ENCODE data around the gene NKG7. TPM values are rescaled to one million over a fixed set of nuclear protein-coding genes. Genes with fewer than 3 reads are reported as not detected.

Gene NKG7
- total RNA-seq, 1 donor from 2014 or later: 2.1 TPM

GRCh38 chr19:51365965-51366388 is 6.5 kb downstream of the NKG7 start, which contains the start of gene ETFB:
TSS of gene ETFB (minus strand) at chr19:51366388. CDS start at chr19:51366326, 62 bp downstream.
- intact Hi-C loops (cut with micrococcal nuclease): loop anchor here (10.0 kb wide), 1 partner anchor 561 kb away; no protein-coding TSS in a partner anchor
- no peak for TF ChIP-seq CTCF (IDR thresholded peaks at IDR 0.05)
- H3K27ac Mint-ChIP-seq: peak within 1 kb of the TSS; percentile 96
- no peaks in the 10 kb centered on the region for H3K9me3 Mint-ChIP-seq
- no peak for DNase-seq
- ATAC-seq (ENCODE audit: low read depth): no peak
- POLR2A ChIA-PET: interaction anchor here (0.6 to 3.7 kb wide), 6 partner anchors 21 to 67 kb away, joined by 3 to 35 read pairs (median 7); partner anchors contain the start of gene SIGLEC10
- peaks cover 12% of the 10 kb centered on the region for H3K36me3 Mint-ChIP-seq (ENCODE audit: low read depth)
- no peaks in the 10 kb centered on the region for H3K27me3 Mint-ChIP-seq
- H3K4me3 Mint-ChIP-seq: peak within 1 kb of the TSS; percentile 98
- CTCF ChIA-PET: interaction anchor here (1.6 to 1.7 kb wide), 2 partner anchors 22 to 26 kb away, joined by 5 to 7 read pairs; no protein-coding TSS in a partner anchor
- H3K4me1 Mint-ChIP-seq: peaks cover 37% of the 10 kb centered on the region

- no peak for TF ChIP-seq CTCF (IDR thresholded peaks at IDR 0.05)
- ChIA-PET POLR2A (interaction anchor here (0.6 to 3.7 kb wide), 6 partner anchors 21 to 68 kb away, joined by 3 to 35 read pairs (median 7); partner anchors contain the start of gene SIGLEC10), CTCF (interaction anchor here (1.6 to 1.7 kb wide), 2 partner anchors 21 to 25 kb away, joined by 5 to 7 read pairs; no protein-coding TSS in a partner anchor)
- Mint-ChIP-seq H3K27me3 (no peaks in the 10 kb centered on the region), H3K27ac (peak overlapping the region; percentile 96), H3K36me3 (ENCODE audit: low read depth) (peaks cover 12% of the 10 kb centered on the region), H3K9me3 (no peaks in the 10 kb centered on the region), H3K4me1 (peaks cover 39% of the 10 kb centered on the region), H3K4me3 (peak overlapping the region; percentile 98)
- DNase-seq: peak; percentile 41
- intact Hi-C loops (cut with micrococcal nuclease): loop anchor here (10.0 kb wide), 1 partner anchor 561 kb away; no protein-coding TSS in a partner anchor
- no peak for ATAC-seq (ENCODE audit: low read depth)
Observed at GRCh38 chr19:51365211-51365964, 7.1 kb downstream of the NKG7 start.

- no peaks in the 10 kb centered on the region for H3K9me3 Mint-ChIP-seq
- no peak for ATAC-seq (ENCODE audit: low read depth)
- H3K4me3 Mint-ChIP-seq: peak overlapping the region; percentile 42
- intact Hi-C loops (cut with micrococcal nuclease): loop anchor here (10.0 kb wide), 1 partner anchor 560 kb away; no protein-coding TSS in a partner anchor
- no peak for TF ChIP-seq CTCF (IDR thresholded peaks at IDR 0.05)
- DNase-seq: no peak
- peaks cover 12% of the 10 kb centered on the region for H3K36me3 Mint-ChIP-seq (ENCODE audit: low read depth)
- CTCF ChIA-PET: no interaction called here
- H3K27ac Mint-ChIP-seq: peak overlapping the region; percentile 20
- peaks cover 39% of the 10 kb centered on the region for H3K4me1 Mint-ChIP-seq
- POLR2A ChIA-PET: interaction anchor here (1.5 to 2.1 kb wide), 2 partner anchors 25 kb away, joined by 5 to 12 read pairs; no protein-coding TSS in a partner anchor
- no peaks in the 10 kb centered on the region for H3K27me3 Mint-ChIP-seq
Observed at GRCh38 chr19:51364200-51365106, 8.0 kb downstream of the NKG7 start.

GRCh38 chr19:51361239-51361638 is 11.2 kb downstream of the NKG7 start:
- ATAC-seq (ENCODE audit: low read depth) (no peak), DNase-seq (no peak)
- POLR2A ChIA-PET: interaction anchor here (0.9 kb wide), 1 partner anchor 12 kb away, joined by 3 read pairs; no protein-coding TSS in a partner anchor
- no peaks in the 10 kb centered on the region for H3K27me3 Mint-ChIP-seq
- H3K27ac Mint-ChIP-seq: no peak overlapping the region
- no peak overlapping the region for H3K4me3 Mint-ChIP-seq
- CTCF ChIA-PET: no interaction called here
- no peaks in the 10 kb centered on the region for H3K9me3 Mint-ChIP-seq
- intact Hi-C loops (cut with micrococcal nuclease): loop anchor here (10.0 kb wide), 1 partner anchor 556 kb away; no protein-coding TSS in a partner anchor
- peaks cover 5% of the 10 kb centered on the region for H3K36me3 Mint-ChIP-seq (ENCODE audit: low read depth)
- H3K4me1 Mint-ChIP-seq: peaks cover 33% of the 10 kb centered on the region
- no peak for TF ChIP-seq CTCF (IDR thresholded peaks at IDR 0.05)
